Stimulated activated CD8-positive, alpha-beta memory T cell treated with anti-CD3 and anti-CD28 coated beads, Interleukin-12 subunit alpha, Interleukin-12 subunit beta, amount 100 ng/mL, for 24 hours (primary cell): Measurements from ENCODE around the gene TMEM123.

Experiments
- DNase-seq: peaks from one replicate; pipeline ENCODE4 v3.0.0-alpha.2; 2020; ENCODE audit errors: extremely low read depth

TMEM123 gene

GRCh38 chr11:102472127-102472526 is 19.6 kb upstream of the TMEM123 start:
- DNase-seq, result no peak

- no peak for DNase-seq
Measured at GRCh38 chr11:102471474-102471873, 18.9 kb upstream of the TMEM123 start.

GRCh38 chr11:102470251-102470650 is 17.7 kb upstream of the TMEM123 start:
- DNase-seq, result no peak

- no peak for DNase-seq
Measured at GRCh38 chr11:102469196-102469821, 16.7 kb upstream of the TMEM123 start.

GRCh38 chr11:102468616-102469195 is 16.1 kb upstream of the TMEM123 start:
- DNase-seq, result no peak

GRCh38 chr11:102467853-102468580 is 15.5 kb upstream of the TMEM123 start:
- no peak for DNase-seq

GRCh38 chr11:102467080-102467708 is 14.6 kb upstream of the TMEM123 start:
- no peak for DNase-seq

GRCh38 chr11:102465696-102466095 is 13.1 kb upstream of the TMEM123 start:
- DNase-seq, result no peak

GRCh38 chr11:102464859-102465500 is 12.4 kb upstream of the TMEM123 start:
- no peak for DNase-seq

- DNase-seq, result no peak
Measured at GRCh38 chr11:102464037-102464436, 11.5 kb upstream of the TMEM123 start.

- DNase-seq, result no peak
Measured at GRCh38 chr11:102462610-102463009, 10.0 kb upstream of the TMEM123 start.

GRCh38 chr11:102459393-102459792 is 6.8 kb upstream of the TMEM123 start:
- DNase-seq, result no peak

- no peak for DNase-seq
Measured at GRCh38 chr11:102458548-102458947, 6.0 kb upstream of the TMEM123 start.

- no peak for DNase-seq
Measured at GRCh38 chr11:102457865-102458264, 5.3 kb upstream of the TMEM123 start.

- DNase-seq, result no peak
Measured at GRCh38 chr11:102457056-102457677, 4.6 kb upstream of the TMEM123 start.

GRCh38 chr11:102456381-102456780 is 3.8 kb upstream of the TMEM123 start:
- DNase-seq, result no peak

GRCh38 chr11:102453921-102454320 is 1.4 kb upstream of the TMEM123 start:
- no peak for DNase-seq

GRCh38 chr11:102453302-102453695 is 734 bp upstream of the TMEM123 start:
- no peak for DNase-seq

GRCh38 chr11:102451681-102452460 is 694 bp downstream of the TMEM123 start:
- DNase-seq, result peak; percentile 55

GRCh38 chr11:102451041-102451680 is 1.4 kb downstream of the TMEM123 start:
- no peak for DNase-seq
